ENCODE results near the gene MAP2K3.
"Not testable (repeated sequence)": the region's sequence is repeated elsewhere in the genome, so short reads cannot be mapped to it uniquely, and the experiment has no call there.

The MAP2K3 gene

DNA sequence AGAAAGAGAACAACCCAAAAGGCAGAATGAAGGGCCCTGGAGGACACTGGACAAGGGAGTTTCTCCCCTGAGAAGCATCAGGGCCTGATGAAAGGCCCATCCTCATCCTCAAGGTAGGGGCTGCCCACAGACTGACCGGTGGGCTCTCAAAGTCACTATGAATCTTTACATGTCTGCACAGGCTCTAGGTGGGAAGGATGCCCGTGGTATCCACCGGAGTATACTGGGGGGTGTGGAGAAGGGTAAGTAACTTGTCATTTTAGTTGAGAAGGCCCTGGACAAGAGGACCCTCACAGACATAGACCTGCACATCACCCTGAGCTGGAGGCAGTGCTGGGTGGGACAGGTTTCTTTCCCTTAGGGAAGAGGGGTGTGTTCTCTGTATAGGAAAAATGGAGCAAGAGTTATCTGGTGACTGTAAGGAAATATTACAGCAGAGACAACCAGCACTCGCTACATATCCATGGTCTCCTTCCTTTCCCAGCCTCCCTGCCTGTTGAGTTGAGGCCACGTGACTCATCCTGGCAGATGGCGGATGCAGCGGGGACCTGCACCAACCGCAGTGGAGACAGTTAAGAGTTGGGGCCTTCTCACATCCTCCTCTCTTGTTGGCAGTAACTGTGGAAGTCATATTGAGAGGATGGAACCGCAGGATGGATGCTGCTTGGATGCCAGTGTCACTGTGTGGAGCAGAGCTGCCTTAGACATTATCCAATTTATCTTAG lies 46.1 kb downstream of the MAP2K3 start:
- no peak for DNase-seq

DNA sequence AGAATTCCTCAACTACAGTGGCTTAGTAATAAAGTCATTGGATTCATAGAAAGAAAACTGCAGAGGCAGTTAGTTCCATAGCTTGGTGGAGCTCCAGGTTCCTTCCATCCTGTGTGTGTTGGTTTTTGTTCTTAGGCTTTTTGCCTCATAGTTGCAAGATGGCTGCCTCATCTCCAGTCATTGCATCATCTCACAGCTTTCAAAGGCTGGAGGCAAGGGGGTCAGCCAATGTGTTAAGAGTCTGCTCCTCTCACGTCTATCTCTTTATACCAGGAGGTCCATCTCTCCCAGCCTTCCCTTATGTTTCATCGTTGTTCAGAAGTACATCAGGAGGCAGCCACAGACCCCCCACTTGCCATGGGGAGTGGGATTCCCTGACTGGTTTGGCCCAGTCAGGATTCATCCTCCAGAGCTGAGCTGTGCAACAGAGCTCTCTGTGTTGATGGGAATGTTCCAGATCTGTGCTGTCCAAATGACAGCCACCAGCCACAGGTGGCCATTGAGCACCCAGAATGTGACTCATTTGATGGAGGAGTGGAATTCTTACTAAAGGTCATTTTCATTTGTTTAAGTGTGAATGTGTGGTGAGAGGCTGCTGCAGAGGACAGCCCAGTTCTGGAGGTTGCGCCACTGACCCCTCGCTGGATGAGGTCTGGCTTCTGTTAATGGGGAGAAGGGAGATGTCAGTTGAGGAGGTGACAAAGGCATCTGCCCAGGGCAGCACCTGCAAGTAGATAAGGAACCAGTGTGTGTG lies 52.2 kb downstream of the MAP2K3 start:
- DNase-seq = not testable (repeated sequence)

DNA sequence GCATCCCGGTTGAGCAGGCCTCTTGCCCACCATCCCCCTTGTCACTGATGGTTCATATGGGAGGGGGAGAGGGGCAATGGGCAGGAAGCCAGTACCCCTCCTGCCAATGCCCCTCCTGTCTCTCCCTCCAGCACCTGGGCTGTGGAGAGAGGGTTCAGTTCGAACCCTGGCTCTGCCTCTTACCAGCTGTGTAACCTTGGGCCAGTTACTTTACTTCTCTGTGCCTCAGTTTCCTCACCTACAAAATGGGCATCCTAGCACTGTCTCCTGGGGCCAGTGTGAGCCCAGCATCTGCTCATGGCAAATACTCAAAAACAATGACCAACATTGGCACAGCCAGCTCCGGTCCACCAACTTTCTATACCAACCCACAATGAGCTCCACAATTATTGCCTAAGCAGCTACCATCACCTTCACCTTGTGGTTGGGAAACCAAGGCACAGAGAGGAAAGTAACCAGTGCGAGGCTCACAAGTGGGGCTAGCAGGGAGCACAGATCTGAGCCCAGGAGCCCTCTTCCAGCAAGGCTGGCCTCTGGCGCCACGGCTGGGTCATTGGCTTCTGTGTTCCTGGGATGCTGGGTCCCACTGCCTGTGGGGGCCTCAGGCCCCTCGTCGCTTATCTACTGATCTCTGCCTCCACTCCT lies 53.6 kb downstream of the MAP2K3 start:
- not testable (repeated sequence) for DNase-seq

DNA sequence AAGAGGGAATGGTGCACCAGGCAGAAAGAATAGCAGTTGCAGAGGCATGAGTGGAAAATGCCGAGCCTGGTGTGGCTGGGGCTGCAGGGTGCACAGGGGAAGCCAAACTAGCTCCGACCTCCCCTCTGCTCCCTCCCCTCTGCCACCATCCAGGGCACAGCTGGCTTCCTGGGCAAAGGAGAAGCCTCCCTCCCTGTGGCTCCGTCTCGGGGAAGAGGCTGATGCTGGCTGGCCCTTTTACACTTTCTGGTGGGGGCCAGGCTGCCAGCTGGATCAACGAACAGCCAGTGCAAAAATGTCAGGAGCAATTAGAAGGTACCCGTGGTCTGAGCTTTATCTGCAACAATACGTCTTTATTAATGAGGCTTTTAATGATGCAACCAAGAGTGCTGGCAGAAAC lies 54.5 kb downstream of the MAP2K3 start:
- no peak for DNase-seq

DNA sequence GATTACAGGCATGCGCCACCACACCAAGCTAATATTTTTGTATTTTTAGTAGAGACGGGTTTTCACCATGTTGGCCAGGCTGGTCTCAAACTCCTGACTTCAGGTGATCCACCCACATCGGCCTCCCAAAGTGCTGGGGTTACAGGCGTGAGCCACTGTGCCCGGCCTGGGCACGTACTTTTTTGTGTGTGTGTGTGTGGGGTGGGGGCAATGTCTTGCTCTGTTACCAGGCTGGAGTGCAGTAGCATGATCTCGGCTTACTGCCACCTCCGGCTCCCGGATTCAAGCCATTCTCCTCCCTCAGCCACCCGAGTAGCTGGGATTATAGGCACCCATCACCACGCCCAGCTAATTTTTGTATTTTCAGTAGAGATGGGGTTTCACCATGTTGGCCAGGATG lies 55.1 kb downstream of the MAP2K3 start:
- DNase-seq = not testable (repeated sequence)

DNA sequence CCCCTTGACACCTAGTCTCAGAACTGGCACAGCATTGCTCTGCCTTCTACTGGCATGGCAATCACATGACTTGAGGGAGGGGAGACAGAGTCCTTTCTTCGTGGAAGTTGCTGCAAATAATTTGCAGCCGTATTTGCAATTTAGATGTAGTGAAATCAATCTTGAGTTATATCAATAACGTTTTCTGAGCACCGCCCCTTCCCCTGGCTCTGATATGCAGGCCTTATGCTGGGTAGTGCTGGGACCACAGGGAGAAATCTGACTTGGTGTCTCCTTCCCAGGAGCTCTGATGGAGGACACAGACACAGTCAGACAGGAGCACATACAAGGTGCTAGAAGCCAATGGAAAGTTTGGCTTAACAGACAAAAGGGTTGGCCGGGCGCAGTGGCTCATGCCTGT lies 55.9 kb downstream of the MAP2K3 start:
- not testable (repeated sequence) for DNase-seq

DNA sequence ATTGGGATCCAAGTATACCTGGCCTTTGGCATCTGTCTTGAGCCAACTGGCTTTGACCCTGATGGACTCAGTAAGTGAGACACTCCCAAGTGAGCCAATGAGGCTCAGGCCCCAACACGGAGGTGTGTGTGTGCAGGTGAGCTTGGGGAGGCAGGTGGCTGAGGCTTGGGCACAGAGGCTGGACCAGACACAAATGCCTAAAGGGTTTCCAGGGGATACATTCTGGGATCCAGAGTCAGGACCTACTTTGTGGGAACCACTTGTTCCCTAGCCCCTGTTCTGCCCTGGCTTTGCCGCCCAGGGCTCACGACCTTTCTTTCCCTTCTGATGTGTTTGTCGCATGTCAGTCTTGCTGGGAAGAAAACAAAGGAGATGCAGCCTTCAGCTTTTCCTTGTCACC lies 56.8 kb downstream of the MAP2K3 start:
- not testable (repeated sequence) for DNase-seq

DNA sequence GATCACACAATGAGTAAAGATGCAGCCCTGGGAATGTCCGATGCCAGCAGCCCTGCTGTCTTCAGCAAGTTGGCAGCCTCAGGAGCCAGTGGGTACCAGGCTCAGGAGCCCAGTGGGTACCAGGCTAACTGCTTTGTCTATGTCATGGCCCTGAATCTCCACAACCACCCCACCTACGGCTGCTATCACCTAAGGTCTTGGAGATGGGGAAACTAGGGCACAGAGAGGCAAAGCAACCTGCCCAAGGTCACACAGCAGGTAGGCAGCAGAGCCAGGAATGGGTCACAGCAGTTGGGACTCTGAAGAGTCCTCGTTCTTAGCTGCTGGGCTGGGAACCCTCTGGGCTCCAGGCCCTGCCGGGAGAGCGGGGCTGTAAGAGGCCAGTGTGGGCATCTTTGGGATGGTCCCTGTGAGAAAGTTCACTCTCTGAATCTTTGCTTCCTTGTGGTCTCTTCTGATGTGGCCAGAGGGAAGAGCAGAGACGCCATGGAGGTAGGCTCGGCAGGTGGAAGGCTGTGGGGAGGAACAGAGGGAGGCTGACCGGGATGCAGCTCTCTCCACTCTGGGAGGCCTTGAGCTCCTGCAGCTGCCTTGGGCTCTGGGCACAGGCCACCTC lies 57.5 kb downstream of the MAP2K3 start:
- DNase-seq = not testable (repeated sequence)

DNA sequence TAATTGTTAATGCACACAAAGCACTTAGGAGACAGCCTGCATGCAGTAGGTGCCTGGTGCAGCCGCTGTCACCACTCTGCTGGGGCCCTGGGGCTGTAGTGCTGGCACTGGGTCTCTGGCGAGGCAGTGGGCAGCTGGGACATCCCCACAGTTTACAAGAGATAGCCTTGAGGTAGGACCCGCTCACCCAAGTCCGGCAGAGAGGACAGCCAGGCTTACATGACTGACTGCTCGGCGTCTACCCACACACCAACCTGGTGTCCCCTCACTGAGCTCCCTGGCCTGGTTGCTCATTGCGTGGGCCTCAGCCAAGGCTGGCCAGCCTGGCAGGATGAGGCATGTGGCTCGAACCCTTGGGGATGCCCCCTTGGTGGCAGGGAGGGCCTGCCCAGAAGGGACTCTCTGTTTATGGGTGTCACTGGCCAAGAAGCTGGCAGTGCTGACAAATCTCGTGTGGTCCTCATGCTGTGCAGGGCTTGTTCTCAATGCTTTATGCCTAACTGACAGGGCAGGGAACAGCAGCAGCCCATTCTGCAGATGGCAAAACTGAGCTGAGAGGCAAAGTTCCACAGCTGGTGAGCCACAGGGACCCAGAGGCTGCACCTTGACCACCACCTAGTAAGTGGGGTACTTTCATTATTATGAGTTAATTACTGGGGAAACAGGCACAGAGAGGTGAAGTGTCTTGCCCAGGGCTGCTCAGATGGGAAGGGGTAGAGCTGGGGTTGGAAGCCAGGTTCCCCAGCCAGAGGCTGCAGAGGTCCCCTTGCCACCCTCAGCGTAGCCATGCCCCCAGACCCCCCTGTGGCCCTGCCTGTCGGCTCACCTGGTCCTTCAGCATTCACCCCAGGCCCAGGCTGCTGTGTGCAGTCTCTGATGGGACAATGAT lies 58.8 kb downstream of the MAP2K3 start:
- not testable (repeated sequence) for DNase-seq

DNA sequence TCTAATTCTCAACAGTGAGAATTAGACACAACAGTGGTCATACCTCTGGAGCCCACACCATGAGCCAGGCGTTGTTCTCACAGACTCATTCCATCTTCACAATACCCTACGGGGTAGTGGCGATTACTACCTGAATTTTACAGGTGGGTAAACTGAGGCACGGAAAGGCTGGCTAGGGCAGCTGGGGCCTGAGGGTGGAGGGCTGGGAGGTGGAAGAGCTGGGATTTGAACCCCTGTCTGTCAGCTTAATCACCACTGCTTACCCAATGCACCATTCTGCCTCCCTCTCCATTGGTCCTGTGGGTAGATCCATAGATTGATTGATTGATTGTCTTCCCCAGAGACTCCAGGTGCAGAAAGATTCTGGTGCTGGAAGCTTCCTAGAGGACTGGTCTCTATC lies 60.3 kb downstream of the MAP2K3 start:
- DNase-seq = not testable (repeated sequence)

DNA sequence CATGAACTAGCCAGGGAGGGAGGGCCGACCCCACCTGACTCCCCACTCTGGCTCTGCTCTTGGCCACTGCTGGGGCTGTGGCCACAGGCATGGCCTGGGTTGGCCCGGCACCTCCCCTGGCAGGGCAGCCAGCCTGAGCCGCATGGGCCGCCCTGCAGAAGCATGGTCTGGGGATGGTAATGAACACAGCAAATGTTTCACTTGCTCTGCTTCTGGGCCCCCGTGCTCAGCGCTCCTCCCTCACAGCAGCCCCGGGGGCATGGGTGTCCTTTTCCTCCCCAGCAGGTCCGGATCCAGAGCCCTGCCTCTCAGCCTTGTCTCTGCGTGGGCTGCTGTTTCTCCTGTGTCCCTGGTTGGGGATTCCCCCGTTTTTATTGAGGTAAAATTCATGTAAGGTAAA lies 60.7 kb downstream of the MAP2K3 start:
- DNase-seq = no peak

DNA sequence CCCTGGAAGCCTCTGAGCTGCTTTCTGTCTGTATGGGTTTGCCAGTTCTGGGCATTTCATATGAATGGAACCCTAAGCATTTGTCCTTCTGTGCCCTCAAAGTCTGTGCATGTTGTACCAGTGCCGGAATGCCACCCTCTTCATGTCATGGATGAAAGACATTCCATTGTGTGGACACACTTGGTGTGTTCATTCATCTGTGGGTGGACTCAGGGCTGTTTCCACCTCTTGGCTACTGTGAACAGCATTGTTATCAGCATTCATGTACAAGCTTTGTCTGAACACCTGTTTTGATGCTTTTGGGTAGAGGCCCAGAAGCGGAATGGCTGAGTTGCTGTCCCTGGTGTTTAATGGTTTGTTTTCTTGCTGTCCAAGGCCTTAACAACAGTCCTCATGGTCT lies 61.6 kb downstream of the MAP2K3 start:
- not testable (repeated sequence) for DNase-seq

DNA sequence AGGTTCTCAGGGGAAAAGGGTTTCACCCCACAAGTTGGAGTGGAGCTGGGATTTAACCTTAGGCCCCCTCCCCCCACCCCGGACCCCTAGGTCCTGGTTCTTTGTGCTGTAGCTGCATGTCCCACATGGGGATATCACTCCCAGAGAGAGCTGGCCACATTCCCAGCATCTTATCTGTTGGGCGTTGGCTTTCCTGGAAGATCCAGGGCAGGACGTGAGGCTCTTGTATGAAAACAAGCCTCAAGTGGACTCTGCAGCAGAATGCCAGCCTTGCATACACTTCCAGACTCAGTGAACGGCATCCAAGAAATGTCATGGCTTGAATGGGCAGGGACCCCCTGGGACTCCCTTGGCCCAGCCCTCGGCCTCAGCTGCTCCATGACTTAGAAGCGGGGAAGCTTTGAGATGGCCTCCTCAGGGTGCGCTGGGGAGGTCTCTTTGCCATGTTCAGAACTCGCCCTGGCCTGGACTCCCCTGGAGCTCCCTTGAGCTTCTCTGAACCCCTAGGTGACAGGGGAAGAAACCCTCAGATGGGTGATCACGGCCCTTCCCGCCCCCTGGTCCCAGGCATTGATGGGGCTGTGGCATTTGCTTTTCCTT lies 62.2 kb downstream of the MAP2K3 start:
- not testable (repeated sequence) for DNase-seq

DNA sequence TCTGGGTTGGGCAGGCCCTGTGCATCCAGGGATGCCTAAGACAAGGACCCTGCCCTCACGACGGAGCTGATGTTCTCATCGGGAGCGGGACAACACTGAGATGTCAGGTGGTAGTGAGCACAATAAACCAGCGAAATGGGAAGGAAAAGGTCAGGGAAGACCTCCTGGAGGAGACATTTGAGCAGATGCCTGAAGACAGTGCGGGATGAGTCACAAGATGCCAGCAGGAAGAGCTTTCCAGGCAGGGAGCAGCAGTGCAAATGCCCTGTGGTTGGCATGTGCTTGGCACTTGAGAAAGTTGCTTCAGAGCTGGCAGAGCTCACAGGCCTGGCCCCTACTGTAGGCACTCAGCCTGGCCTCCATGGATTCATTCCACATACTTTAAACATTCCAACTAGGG lies 63.1 kb downstream of the MAP2K3 start:
- not testable (repeated sequence) for DNase-seq

DNA sequence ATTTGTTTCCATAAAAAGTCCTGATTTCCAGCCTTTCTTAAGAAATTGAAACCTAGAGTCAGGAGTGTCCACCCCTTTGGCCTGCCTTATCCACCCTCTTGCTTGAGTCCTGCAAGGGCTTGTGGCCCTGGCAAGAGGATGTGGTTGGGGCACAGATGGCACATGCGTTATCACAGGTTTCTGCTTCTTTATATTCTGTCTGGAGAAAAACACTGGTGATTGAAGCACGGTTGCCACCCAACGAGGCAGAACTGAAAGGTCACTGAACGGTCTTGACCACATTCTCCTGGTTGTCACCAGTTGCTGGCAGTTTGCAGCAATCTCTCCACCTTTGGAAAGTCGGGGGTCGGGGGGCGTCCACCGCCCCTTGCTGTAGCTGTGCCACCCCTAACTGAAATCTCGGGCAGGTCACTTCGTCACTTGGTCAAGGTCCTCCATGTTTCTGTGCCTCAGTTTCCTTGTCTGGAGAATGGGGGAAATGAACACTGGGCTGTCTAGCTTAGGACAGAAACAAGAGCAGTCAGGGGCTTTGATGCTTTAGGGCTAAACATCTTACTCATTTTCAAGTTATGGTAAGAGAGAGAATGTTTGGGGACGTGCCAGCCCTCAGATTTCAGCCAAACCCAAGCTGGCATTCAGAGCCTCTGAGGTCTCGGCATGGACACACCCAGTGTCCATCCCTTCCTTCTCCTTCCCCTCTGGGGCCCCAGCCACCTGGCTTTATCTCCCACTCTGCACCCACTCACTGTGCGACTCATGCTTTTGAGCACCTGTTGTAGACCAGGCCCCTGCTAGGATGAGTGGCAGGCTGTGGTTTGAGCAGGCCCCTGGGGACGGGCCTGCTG lies 63.8 kb downstream of the MAP2K3 start:
- peak; percentile 18 for DNase-seq

DNA sequence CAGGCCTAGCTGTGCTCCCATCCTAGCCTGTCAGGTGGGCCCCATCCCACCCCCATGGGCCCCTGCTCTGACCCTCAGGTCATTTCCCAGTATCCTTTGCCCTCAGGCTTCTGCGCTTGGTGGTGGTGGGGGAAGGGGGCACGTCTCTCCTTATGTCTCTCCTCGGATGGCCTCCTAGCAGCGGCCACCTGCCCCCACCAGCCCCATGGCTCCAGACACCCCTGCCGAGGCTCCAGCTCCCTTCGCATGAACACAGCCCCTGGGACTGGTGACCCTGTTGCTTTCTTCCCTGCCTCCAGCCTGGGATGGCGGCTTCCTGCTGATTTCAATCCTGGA lies 64.4 kb downstream of the MAP2K3 start:
- not testable (repeated sequence) for DNase-seq

DNA sequence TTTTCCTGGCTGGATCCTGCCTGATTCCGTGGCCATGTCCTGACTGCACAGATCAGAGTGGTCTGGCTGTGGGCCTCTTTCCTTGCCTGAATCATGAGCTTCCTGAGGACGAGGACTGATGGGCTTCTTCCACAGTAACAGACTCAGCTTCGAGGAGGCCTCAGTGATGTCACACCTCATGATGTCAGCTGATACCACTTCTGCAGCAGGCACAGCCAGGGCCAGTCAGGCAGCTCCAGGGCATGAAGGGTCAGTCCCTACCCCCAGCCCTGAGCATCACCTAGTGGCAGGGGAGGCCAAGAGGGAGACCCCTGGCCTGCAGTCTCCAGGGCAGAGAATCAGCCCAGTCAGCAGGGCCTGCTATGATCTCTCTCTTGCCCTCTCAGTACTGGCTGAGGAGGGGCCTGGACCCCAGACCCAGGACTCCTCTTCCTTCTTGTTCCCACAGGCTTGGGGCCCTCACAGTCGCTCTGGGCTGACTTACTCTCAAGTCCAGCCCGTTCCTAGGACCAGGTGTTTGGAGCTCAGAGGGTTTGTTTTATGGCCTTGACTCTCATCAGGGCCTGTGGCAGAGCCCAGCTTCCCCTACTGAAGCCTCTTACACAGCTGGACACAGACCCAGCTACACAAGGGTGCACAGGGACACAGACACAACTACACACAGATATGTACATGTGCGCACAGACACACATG lies 65.0 kb downstream of the MAP2K3 start:
- not testable (repeated sequence) for DNase-seq

DNA sequence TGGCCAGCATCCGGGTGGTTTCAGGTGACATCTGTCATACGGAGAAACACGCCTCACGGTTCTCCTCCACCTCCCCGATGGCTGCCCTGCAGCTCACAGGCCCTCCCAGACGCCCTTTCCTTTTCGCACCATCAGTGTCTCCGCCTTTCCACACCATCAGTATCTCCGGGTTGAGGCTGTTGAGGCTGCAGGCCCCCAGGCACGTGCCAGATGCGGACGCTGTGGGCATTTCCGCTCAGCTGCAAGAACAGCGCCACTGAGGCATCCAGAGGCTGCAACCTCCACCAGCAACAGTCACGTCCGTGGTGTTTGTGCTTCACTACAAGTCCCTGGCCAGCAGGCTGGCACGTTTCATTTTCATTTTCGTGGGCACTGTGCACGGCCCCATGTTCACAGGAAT lies 66.0 kb downstream of the MAP2K3 start:
- not testable (repeated sequence) for DNase-seq

DNA sequence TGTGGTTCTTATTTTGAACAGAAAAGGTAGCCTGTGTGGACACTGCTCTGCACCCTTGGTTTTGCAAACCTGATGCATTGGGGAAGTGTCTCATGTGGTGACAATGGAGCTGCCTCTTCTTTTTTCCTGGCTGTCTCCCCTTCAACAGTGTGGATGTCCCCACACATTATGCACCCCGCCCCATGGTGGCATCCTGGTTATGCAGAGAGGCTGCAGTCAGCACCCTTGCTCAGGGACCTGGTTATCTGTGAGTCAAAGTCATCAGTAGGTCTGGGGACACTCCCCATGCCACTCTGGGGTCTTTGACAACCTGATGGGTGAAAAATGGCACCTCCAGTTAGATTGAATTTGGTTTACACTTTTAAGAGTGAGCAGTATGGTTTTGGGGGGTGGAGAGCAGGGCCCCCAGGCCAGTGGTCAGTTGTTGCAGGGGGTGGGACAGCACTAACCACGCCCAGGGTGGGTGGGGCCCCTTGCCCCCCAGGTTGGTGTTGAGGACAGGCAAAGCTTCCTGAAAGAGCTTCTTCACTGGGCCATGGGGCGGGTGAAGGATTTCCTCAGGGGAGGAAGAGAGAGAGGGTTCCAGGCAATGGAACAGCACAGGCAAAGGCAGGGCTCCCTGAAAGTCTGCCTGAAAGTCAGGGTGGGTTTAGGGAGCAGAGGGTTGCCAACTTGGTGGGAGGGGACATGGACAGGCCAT lies 67.0 kb downstream of the MAP2K3 start:
- no peak for DNase-seq

All from fibroblast of upper back skin (primary cell).